GM23248 (cell line): Measurements from ENCODE around the gene IL6R.

Source experiments
- EZH2 ChIP-seq: fragments of 200-600 bp; sonication (generic); IDR thresholded peaks from 2 replicates; pipeline ENCODE4 v1.6.1; 2018; ENCODE audit warnings: antibody characterized with exemption, mild to moderate bottlenecking; ENCODE audit not compliant: insufficient read depth, poor library complexity, severe bottlenecking
- EZH2phosphoT487 ChIP-seq: fragments of 200-600 bp; sonication (generic); IDR thresholded peaks from 2 replicates; pipeline ENCODE4 v1.6.1; 2018; ENCODE audit warnings: antibody characterized with exemption, moderate library complexity, mild to moderate bottlenecking, low read depth; ENCODE audit not compliant: insufficient read depth

DNA sequence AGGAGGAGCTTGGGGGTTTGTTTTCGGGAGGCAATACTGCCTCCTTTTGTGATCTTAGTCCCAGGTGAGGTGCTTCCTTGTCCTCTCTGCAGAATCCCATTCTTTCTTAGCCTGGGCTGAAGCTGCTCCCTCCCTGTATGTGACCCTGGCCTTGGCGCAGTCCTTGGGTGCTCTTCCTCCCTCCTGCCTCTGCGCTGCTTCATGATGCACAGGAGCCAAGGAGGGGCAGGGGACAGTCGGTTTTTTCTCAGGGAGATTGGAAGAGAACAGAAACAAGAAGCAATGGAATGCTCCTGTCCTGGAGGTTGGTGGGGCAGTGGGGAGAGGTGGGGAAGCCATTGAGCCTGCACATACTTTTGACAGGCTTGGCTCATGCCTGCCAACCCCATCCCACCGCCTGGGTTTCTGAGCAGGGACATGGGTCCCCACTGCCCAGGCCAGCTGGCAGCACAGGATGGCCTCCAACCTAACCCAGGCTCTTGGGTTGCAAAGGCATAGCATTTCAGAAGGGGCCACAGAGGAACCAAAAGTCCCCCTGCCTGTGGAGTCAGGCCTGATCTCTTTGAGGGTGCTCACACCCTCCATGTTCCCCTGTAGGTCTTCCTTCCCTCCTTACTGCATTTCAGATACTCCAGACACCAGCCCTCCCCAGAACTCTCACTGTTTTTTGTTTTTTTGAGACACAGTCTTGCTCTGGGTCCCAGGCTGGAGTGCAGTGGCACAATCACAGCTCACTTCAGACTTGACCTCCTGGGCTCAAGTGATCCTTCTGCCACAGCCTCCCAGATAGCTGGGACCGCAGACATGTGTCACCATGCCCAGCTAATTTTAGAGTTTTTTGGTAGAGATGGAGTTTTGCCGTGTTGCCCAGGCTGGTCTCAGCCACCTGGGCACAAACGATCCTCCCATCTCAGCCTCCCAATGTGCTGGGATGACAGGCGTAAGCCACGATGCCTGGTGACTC lies 16.1 kb downstream of the IL6R start:
- TF ChIP-seq EZH2: no peak
- no peak for TF ChIP-seq EZH2phosphoT487
